Measurements from ENCODE around the gene DPYSL4.
A peak's percentile ranks its signal among the peaks of the same experiment; 100 is the strongest.

The DPYSL4 gene

DNA sequence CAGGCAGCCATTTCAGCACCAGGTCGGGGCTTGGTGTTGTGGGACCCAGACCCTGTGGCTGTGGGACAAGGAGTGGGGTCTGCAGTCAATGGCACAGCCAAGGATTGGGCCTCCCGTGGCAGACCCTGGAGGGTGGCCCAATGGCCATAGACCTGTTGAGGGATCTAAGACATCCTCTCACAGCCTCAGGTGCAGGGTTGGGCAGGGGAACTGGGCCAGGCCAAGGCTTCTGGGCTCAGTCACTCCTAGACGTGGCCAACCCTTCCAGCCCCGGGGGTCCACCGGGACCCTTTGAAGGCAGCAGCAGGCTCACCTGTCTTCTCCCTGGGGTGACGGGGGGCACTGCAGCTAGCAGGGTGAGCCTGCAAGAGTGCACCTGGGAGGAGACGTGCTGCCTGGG is 45.7 kb upstream of the DPYSL4 start:
- TF ChIP-seq CTCF (IDR thresholded peaks at IDR 0.05; ENCODE audit: insufficient read depth, low read depth, low read length, missing control alignments), result no peak
- H3K4me3 ChIP-seq (ENCODE audit: low read length), result no peak overlapping the region
- no peak for DNase-seq (ENCODE audit: low read depth)

- H3K4me3 ChIP-seq (ENCODE audit: low read length), result no peak overlapping the region
- DNase-seq (ENCODE audit: low read depth), result no peak
- TF ChIP-seq CTCF (IDR thresholded peaks at IDR 0.05; ENCODE audit: insufficient read depth, low read depth, low read length, missing control alignments), result no peak
Measured at GRCh38 chr10:132141526-132142395, 45.0 kb upstream of the DPYSL4 start.

DNA sequence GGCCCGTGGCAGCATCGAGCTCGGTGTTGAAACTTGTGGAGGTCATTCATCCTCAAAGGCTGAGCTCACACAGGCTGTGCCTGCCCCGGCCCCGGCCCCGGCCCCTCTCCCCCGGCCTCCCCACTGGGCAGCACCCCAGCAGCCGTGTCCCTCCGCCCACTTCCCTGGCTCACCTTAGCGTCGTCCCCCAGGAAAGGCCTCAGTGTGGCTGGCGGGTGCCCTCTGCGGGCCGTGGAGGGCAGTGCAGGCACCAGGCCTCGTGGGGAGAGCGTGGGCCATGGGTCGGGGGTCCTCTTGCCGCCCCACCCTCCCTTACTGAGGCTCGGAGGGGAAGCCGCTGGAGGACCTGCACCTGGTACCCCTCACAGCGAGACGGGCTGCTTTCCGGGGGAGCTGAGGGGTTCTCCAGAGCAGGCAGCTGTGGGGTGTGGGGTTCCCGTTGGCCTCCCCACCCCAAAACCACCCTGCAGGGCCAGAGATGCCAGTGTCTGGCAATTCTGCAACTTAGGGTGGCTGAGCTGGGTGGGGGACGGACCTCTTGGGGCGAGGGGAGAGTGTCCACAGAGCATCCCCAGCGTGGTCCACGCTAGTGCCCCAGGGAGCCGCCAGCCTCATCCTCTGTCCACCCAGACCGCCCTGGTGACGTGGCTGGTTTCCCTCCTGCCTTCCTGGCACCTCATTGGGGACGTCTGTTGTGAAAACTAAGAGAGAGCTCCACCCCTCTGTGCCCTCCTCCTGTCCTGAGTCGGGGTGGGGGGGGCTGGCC is 44.2 kb upstream of the DPYSL4 start:
- DNase-seq (ENCODE audit: low read depth), result no peak
- peak; percentile 15 for TF ChIP-seq CTCF (IDR thresholded peaks at IDR 0.05; ENCODE audit: insufficient read depth, low read depth, low read length, missing control alignments)
- no peak overlapping the region for H3K4me3 ChIP-seq (ENCODE audit: low read length)

DNA sequence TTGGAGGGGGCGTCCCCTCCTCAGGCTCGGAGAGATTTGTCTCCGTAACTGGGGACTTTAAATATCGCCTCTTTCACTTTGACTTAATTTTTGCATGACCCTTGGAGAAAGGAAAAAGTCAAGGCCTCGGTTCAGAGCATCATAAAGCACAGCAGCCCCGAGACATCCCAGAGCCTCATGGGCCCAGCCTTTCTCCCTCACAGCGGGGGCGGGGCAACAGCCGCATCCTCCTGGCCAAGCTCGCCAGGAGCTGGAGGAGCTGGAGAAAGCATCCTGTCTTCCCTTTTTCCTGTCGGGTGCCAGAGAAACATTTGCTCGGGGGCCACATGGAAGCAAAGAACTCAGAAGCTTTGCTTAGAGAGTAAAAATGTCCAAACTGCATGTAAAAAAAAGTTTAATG is 43.6 kb upstream of the DPYSL4 start:
- DNase-seq (ENCODE audit: low read depth), result no peak
- no peak for TF ChIP-seq CTCF (IDR thresholded peaks at IDR 0.05; ENCODE audit: insufficient read depth, low read depth, low read length, missing control alignments)
- no peak overlapping the region for H3K4me3 ChIP-seq (ENCODE audit: low read length)

DNA sequence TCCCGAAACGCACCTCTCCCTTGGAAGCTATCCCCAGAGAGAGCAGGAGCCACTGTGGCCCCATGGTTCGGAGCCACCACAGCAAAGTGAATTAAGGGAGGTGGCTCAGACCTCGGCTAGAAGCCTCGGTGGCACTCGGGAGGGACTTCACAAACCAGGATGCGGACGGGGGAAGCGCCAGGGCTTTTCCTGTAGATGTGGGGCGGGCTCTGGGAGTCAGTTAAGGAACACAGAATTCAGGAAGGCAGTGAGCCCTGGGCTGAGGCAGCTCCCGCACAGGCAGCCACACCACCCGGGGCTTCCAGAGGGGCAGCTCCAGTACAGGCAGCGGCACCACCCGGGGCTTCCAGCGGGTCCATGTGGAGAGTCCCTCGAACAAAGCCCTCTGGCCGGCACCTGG is 42.7 kb upstream of the DPYSL4 start:
- TF ChIP-seq CTCF (IDR thresholded peaks at IDR 0.05; ENCODE audit: insufficient read depth, low read depth, low read length, missing control alignments), result no peak
- DNase-seq (ENCODE audit: low read depth), result no peak
- no peak overlapping the region for H3K4me3 ChIP-seq (ENCODE audit: low read length)

- DNase-seq (ENCODE audit: low read depth), result no peak
- H3K4me3 ChIP-seq (ENCODE audit: low read length), result no peak overlapping the region
- TF ChIP-seq CTCF (IDR thresholded peaks at IDR 0.05; ENCODE audit: insufficient read depth, low read depth, low read length, missing control alignments), result no peak
Measured at GRCh38 chr10:132145002-132145401, 41.7 kb upstream of the DPYSL4 start.
